HG02884 (cell line): ENCODE measurements around the gene BBOX1.

Experiments
- ATAC-seq: cut with Tn5 transposase; IDR thresholded peaks from one replicate; pipeline ENCODE4 v1.9.1; 2021; ENCODE audit warnings: mild to moderate bottlenecking, moderate library complexity; ENCODE audit not compliant: unreplicated experiment

The BBOX1 gene

DNA sequence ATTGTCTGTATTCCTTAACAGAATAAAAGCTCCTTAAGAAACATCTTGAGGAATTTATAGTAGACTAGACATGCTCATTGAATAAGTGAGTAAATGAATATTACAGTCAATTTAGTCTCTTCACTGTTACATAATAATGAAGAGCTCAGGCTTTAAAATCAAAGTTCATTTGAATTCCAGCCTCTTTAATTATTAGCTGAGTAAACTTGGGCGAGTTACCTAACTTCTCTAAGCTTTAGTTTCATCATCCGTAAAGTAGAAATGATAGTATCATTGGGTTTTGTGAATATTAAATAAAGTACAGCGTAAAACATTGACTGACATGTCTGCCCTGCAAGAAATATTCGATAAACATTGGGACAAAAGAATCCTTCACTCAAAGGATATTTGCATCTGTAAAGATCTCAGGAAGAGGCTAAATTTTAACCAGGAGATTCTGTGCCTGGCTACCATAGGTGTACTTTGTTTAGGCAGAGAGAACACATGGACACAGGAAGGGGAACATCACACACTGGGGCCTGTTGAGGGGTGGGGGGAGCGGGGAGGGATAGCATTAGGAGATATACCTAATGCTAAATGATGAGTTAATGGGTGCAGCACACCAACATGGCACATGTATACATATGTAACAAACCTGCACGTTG, 15.2 kb upstream of the BBOX1 start:
- ATAC-seq, result no peak

- no peak for ATAC-seq
These were observed 14.5 kb upstream of the BBOX1 start for GRCh38 chr11:27025957-27026733.

DNA sequence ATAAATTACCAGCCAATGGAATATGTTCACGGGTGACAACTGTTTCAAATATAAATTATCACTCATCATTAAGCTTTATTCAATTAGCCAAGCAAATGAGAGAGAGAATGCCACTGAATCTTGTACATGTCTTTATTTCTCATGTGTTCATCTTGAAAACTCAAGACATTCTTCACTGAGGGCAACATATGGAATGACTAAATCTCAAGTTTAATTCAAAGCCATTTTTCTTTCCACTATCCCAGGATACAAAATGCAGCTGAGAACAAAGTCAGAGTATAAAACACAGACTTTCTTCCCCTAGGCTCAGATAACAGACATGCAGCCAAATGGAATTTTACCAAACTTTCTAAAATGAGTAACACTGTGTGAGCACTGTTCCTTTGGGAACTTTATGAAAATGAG, 12.1 kb upstream of the BBOX1 start:
- no peak for ATAC-seq

- no peak for ATAC-seq
These were observed 10.6 kb upstream of the BBOX1 start for GRCh38 chr11:27029966-27030365.

DNA sequence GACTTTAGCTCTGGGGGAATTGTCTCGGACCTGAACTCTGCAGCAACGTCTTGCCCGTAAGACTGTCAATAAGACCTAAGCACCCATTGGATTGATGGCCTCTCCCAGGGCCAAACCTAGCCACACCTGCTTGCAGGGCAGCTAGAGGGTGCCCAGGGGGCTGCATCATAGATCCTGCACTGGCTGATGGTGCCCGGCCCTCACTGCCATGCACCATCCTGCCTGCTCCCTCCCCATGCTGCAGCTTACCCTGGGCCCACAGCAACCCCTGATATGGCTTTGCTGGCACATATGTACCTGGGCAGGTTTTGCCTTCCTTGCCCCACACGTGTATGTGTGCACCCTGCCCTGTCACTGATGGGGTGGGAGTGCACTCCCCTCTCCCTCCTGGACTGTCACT, 8.9 kb upstream of the BBOX1 start:
- ATAC-seq, result no peak

GRCh38 chr11:27039873-27040272, 742 bp upstream of the BBOX1 start:
- no peak for ATAC-seq

- no peak for ATAC-seq
These were observed 705 bp downstream of the BBOX1 start for GRCh38 chr11:27041141-27041899.

GRCh38 chr11:27046956-27047355, 6.3 kb downstream of the BBOX1 start:
- no peak for ATAC-seq

- ATAC-seq, result no peak
These were observed 12.1 kb downstream of the BBOX1 start for GRCh38 chr11:27052668-27053067.

GRCh38 chr11:27055065-27055682, 14.6 kb downstream of the BBOX1 start:
- ATAC-seq, result no peak

DNA sequence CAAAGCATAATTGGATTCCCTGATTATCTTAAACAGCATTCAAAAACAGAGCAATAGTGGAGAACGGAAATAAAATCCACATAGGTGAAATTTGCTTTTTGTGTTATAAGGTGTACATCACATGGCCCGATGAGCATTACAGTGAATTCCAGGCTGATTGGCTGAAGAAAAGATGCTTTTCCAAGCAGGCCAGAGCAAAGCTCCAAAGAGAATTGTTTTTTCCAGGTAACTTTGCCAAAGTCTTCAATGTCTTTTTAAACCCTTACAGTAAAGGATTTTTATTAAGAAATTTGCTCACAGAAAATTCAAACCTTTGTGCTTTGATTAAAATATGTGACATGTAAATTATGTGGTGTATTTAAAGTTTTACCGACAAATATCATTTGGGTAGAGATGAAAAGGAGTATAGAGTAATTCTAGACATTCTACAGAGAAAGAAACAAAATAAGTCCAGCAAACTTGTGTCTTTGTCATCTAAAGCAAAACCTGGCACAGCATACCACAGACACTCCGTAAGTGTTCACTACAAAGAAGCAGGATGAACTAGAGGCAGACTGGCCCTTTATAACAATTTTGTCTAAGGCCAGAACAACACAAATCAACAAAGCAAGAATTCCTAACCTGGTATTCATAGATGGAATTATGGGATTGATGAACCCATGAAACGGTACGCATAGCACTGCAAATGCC, 16.6 kb downstream of the BBOX1 start:
- ATAC-seq, result no peak

DNA sequence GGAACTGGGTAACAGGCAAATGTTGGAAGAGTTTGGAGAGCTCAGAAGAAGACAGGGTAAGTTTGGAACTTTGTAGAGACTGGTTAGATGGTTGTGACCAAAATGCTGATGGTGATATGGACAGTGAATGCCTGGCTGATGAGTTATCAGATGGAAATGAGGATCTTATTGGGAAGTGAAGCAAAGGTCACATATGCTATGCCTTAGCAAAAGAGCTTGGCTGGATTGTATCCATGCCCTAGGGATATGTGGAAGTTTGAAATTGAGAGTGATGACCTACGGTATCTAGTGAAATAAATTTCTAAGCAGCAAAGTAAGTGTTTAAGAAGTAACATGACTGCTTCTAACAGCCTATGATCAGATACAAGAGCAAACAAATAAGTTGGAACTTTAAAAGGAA, 17.8 kb downstream of the BBOX1 start:
- ATAC-seq, result no peak

GRCh38 chr11:27059431-27059830, 18.8 kb downstream of the BBOX1 start:
- ATAC-seq, result no peak

- ATAC-seq, result no peak
These were observed 20.3 kb downstream of the BBOX1 start for GRCh38 chr11:27060816-27061460.

- ATAC-seq, result no peak
These were observed 20.8 kb downstream of the BBOX1 start for GRCh38 chr11:27061461-27061821.

- no peak for ATAC-seq
These were observed 23.5 kb downstream of the BBOX1 start for GRCh38 chr11:27064086-27064485.

DNA sequence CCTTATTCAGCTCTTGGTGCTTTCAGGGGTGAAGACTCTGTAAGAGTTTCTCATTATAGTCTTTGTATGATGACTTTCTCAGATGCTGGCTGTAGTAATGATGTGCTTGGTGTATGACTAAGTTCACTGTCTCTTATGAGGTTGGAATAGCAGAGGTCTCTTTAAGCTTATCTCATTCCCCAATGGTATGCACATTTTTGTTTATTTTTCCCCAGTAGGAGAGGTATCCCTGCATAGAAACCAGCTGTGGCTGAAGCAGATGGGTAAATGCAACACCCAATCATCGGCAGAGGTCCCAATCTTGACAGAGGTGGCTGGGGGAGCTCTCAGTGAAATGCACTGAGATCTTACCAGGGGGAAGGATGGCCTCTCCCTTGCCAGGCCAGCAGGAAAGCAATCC, 34.6 kb downstream of the BBOX1 start:
- no peak for ATAC-seq

DNA sequence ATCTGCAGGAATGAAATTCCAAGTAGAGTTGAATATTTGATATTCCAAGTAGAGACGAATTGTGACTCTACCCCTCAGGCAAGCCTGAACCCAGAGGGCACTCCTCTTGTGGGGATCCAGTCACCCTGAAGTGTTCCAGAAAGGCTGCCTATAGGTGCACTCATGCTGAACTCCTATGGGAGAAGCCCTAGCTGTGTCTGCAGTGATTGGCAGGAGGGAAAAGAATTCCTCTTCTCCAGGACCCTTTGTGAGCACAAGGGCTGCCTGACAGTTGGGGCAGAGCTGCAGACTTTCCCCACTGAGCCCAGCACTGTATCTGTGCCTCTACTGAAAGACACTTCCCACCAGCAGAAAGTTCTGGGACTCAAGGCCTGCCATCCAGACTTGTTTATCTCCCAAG, 35.0 kb downstream of the BBOX1 start:
- ATAC-seq, result no peak

GRCh38 chr11:27076121-27076589, 35.5 kb downstream of the BBOX1 start:
- no peak for ATAC-seq

GRCh38 chr11:27081056-27081455, 40.4 kb downstream of the BBOX1 start:
- ATAC-seq, result no peak
